ENCODE data around the gene B9D2. TPM values are rescaled to one million over a fixed set of nuclear protein-coding genes. Genes with fewer than 3 reads are reported as not detected.
"Not testable (repeated sequence)": the region's sequence is repeated elsewhere in the genome, so short reads cannot be mapped to it uniquely, and the experiment has no call there.

B9D2 gene
- total RNA-seq: 7.4 and 10.1 TPM in 2 replicates

- peak; percentile 94 for DNase-seq (ENCODE audit: low read depth)
Measured at GRCh38 chr19:41363753-41364523, at the start of gene B9D2. B9D2 (minus strand) TSS chr19:41364149; CDS start chr19:41363519, 630 bp downstream.

- no peak for DNase-seq (ENCODE audit: low read depth)
Measured at GRCh38 chr19:41412953-41413352, 49.0 kb upstream of the B9D2 start.

GRCh38 chr19:41411968-41412265 is 48.0 kb upstream of the B9D2 start:
- no peak for DNase-seq (ENCODE audit: low read depth)

DNA sequence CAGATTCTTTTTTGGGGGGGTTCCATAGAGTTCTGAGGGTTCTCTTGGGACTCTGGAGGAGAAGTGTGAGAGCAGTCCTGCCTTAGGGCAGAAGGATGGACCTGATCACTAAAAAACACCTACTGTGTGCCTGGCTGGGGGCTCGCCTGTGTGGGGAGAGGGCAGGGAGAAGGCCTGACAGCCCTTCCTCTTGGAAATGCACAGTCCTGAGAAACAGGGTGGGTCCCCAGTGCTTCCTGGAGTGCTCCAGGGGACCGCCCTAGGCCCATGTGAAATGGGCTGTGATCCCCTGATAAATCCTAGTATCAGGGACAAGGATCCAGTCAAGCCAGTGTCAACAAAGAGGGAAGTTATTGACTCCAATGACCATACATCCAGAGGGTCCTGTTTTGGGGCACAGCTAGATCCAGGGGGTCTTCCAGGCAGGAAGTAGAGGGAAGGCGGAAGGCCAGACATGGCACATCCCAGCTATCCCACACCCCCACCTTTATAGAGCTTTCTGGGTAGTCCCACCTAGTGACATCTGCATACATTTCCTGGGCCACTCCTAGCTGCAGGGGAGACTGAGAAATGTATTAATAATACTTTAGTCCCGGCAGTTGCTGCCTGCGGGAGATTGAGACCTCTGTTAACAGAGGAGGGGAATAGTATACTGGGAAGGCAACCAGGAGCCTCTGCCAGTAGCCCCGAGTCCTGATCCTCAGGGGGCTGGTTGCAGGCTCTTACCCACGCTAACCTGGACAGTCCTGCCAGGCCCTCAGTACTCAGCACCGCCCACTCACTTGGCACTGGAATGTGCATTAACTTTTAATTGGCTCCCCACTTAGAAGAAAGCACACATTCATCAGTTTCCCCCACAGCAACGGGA is 47.4 kb upstream of the B9D2 start:
- peak; percentile 21 for DNase-seq (ENCODE audit: low read depth)

DNA sequence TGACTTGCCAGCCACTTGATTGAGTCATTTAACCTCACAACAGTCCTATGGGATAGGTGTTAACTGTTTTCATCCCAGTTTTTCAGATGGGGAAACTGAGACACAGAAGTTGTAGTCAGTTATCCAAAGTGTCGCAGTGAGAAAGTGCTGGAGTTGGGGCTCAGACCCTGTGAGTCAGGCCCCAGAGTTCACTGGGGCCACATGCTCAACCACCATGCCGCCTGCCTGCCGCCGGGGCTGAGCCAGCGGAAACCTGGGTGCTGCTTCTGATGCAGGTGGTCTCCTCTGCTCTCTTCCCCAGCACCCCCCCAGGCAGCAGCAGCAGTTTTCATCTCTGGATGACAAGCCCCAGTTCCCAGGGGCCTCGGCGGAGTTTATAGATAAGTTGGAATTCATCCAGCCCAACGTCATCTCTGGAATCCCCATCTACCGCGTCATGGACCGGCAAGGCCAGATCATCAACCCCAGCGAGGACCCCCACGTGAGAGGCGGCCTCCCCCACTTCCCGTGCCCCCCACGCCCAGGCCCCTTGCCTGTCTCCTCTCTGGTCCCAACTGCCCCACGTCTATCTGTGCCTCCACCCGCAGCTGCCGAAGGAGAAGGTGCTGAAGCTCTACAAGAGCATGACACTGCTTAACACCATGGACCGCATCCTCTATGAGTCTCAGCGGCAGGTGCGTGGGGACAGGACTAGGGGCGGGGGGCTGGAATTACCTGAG is 46.5 kb upstream of the B9D2 start:
- no peak for DNase-seq (ENCODE audit: low read depth)

DNA sequence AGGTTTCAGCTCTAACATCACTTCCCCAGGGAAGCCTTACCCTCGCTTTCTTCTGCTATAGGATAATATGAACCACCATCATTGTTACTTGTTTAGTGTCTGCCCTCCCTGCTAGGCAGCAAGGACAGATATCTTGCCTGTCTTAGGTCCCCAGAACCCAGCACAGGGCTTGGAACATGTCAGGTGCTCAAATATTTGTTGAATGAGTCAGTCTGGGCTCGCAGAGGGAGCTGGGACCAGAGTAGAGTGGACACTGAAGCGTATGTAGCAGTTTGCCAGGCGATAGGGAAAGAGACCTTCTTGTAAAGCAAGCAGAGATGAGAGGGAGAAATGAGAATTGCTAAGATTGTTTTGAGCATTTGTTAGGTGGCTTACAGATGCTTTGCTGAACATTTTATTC is 45.3 kb upstream of the B9D2 start:
- DNase-seq (ENCODE audit: low read depth): peak; percentile 82

DNA sequence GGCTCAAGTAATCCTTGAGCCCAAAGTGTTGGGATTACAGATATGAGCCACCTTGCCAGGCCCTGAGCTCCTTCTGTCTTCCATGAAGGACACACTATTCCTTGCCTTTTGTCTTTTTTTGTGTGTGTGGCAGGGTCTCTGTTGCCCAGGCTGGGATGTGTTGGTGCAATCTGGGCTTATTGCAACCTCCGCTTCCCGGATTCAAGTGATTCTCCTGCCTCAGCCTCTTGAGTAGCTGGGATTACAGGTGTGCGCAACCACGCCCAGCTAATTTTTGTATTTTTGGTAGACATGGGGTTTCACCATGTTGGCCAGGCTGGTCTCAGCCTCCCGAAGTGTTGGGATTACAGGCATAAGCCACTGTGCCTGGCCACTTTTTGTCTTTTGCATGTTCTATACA is 44.9 kb upstream of the B9D2 start:
- not testable (repeated sequence) for DNase-seq (ENCODE audit: low read depth)

DNA sequence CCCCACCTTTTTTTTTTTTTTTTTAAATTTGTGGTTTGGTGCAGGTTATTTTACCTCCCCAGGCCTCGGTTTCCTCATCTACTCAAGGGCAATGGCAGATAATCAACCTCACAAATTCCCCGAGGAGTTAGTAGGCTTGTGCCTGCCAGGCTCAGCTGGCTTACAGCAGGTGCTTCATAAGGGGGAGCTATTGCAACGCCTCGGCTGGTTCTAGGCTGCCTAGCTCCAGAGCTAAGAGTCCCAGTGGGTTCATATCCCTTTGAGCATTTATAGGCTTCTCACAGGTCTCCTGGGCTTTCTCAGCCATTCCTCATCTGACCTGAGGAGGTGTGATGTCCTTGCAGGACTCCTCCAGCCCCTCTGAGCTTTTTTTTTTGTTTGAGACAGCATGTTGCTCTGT is 44.3 kb upstream of the B9D2 start:
- DNase-seq (ENCODE audit: low read depth): no peak

- DNase-seq (ENCODE audit: low read depth): no peak
Measured at GRCh38 chr19:41407271-41407670, 43.3 kb upstream of the B9D2 start.

GRCh38 chr19:41405776-41406175 is 41.8 kb upstream of the B9D2 start:
- DNase-seq (ENCODE audit: low read depth): no peak

DNA sequence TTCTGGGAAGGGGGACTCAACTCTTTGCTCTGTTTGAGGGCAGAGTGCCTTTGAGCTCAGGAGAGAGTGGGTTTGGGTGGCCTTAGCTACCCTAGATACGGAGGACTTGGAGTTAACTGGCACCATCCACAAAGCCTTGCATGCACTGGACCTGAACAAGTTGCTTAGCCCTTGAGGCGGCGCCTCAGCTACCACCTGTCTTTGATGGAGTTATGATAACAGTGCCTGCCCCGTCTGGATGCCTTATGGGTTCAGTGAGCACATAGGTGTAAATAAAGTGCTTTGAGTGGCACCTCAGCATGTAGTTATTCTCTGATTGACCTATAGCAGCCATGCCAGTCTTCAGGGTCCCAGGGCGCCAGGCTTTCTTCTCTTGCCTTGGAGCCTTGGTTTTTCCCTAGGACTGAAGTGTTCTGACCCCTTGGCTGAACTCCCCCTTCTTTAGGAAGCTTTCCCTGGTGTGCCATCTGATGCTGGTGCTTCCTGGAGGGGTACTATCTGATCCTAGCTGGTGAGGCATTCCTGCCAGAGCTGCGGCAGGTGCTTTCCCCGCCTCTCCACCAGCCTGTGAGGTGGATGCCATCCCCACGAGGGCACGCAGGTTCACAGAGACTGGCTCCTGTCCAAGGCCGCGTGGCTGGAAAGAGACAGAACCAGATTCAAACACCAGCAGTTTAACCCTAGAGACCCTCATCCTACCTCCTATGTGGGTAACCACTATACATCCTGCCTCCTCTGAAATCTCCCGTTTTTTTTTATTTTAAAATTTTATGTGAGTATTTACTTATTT is 39.4 kb upstream of the B9D2 start:
- DNase-seq (ENCODE audit: low read depth): no peak

DNA sequence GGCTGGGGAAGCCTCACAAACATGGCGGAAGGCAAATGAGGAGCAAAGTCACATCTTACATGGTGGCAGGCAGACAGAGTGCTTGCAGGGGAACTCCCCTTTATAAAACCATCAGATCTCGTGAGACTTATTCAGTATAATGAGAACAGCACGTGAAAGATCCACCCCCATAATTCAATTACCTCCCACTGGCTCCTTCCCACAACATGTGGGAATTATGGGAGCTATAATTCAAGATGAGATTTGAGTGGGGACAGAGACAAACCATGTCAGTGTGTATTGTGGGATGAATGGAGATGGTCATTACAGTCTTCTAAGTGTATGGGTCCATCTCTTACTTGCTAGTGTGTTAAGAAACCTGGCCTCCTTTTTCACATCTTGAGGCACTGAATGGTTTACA is 38.1 kb upstream of the B9D2 start:
- DNase-seq (ENCODE audit: low read depth): no peak

- DNase-seq (ENCODE audit: low read depth): no peak
Measured at GRCh38 chr19:41401483-41401882, 37.5 kb upstream of the B9D2 start.

GRCh38 chr19:41399525-41399924 is 35.6 kb upstream of the B9D2 start:
- DNase-seq (ENCODE audit: low read depth): no peak

DNA sequence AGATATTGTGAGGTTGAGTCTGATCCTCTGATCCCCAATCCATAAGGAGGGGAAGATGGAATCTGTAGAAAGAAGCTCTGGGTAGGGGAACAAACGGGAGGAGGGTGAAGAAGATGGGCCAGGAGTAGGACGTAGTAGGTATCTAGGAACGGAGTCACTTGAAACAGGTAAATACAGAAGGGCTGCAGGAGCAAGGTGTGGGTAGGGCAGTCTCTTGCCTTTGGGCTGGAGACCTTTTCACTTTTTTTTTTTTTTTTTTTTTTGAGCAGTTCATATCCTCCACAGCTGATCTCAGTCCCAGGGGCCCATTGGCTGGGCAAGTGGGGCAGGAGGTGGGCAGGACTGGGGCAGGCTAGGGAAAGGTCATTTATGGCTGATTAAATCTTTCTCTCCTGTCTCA is 35.1 kb upstream of the B9D2 start:
- DNase-seq (ENCODE audit: low read depth): no peak

- no peak for DNase-seq (ENCODE audit: low read depth)
Measured at GRCh38 chr19:41398598-41398997, 34.6 kb upstream of the B9D2 start.

DNA sequence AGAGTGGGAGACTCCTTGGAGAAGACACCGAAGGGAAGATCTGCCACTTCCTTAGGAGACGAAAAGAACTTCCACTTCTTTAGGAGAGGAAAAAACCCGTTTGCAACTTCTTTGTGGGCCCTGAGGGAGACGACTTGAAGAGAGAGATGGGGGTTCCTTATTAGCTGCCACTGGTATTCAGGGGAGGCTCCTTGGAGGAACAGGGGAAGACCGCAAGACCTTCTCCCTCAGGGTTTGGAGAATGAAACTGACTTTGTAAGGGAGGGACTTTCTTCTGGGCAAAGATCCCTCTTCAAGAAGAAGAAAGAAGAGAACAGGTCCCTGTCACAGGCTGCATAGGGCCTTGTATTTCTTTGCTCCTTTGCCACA is 34.1 kb upstream of the B9D2 start:
- no peak for DNase-seq (ENCODE audit: low read depth)

GRCh38 chr19:41397086-41398049 is 33.4 kb upstream of the B9D2 start, which contains the start of the genes BCKDHA and EXOSC5:
BCKDHA (plus strand) TSS chr19:41397818; CDS start chr19:41397828, 10 bp downstream.
EXOSC5 (minus strand) TSS chr19:41397359; CDS start chr19:41397328, 31 bp downstream.
- DNase-seq (ENCODE audit: low read depth): peak; percentile 99

DNA sequence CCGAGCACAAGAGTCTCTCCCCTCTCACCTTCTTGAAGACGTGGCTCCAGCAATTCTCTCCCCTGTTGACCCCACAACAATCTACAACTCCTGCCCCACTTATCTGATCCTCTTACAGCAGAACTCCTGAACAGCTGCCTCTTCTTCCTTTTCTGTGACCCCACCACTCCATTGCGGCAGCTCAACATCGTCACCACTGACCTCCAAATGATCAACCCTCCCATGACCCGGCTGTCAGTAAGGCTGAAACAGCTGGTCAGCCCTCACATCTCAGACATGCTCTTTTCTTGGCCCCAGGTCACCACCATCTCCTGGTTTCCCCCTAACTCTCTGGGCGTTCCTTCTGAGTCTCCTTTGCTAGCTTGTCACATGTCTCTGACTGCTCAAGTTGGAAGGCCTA is 31.4 kb upstream of the B9D2 start:
- no peak for DNase-seq (ENCODE audit: low read depth)

DNA sequence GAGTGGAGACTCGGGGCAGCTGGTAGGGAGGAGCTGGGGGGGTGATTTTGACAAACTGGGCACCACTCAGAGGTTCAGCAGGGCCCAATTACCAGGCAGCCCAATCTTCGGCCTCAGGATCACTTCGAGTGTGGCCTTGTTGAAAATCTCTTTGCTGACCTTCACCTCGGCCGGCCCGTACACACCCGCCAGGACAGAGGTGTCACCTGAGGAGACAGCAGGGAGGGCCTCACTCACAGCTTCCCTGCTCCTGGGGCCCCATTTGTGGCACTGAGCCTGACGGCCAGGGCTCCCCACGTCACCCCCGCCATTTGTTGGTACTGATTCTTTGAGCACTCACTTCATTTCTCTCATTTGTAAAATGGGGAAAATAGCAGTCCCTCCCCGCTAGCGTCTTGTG is 28.8 kb upstream of the B9D2 start:
- DNase-seq (ENCODE audit: low read depth): no peak

Data from renal cortical epithelial cell (primary cell).